ENCODE data around the gene ETV6.
A peak's percentile ranks its signal among the peaks of the same experiment; 100 is the strongest.

The ETV6 gene

DNA sequence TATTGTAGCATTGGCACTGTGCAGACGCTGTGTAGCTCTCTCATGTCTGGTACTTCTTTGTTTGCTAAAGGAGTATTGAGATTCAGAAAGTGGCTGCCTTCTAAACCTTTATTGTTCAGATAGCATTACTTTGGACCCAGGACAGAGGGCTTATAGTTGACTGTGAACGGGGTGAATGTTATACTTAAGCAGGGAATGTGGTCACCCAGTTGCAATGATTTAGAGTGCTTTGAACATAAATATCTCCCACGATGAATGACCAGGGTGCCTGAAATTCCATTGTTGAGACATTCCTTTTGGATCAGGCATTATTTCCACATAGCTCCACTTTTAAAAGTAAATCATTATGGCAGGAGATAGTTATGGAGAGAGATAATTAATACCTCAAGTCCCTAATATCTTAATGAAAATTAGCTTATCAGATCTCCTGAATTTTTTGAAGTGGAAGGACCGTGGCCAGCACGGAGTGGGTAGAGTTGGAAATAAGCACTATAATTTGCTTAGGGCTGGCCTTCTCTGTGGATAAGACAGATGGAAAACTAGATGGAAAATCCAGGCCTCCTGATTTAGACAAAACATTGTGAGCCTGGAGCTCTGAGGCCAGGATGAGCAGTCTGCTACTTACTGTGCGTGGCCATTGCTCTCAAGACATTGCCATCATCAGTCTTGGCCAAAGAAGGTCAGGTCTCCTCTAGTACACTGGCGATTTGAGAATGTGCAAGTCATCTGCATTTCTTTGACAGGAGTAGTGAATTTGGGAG, 114.5 kb downstream of the ETV6 start:
- DNase-seq = no peak

DNA sequence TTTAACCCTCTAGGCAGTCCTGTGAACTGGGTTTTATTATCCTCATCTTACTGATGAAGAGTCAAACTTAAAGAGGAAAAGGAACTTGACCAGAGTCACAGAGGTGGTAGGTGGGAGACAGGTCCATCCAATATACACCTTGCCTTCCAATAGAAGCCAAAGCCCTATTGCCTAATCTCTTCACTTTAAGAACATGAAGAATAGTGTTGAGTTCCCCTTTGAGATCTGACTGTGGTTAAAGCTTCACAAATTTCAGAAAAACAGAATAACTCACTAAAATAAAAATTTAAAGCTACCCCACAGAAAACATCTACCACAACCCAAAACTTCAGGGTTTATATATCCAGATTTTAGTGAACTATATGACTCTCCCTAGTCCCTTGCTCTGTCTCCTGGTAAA, 115.4 kb downstream of the ETV6 start:
- DNase-seq = no peak

DNA sequence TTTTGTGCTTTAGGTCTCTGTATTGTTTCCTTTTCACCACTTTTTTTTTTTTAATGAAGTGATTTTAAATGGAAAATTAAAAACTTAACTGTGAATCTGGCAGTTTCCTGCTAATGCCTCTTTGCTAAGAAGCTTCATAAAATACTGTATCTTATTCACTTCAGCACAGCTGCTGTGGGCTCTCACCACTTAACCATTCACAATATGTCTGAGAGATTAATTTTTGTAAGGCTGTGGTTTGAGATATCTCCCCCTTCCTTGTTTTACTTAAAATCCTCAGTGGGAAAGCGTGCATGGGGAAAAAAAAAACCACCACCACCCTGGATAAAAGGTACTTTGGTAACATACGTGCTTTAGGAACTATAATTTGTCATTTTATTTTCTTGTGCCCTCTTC, 115.9 kb downstream of the ETV6 start:
- DNase-seq = no peak

DNA sequence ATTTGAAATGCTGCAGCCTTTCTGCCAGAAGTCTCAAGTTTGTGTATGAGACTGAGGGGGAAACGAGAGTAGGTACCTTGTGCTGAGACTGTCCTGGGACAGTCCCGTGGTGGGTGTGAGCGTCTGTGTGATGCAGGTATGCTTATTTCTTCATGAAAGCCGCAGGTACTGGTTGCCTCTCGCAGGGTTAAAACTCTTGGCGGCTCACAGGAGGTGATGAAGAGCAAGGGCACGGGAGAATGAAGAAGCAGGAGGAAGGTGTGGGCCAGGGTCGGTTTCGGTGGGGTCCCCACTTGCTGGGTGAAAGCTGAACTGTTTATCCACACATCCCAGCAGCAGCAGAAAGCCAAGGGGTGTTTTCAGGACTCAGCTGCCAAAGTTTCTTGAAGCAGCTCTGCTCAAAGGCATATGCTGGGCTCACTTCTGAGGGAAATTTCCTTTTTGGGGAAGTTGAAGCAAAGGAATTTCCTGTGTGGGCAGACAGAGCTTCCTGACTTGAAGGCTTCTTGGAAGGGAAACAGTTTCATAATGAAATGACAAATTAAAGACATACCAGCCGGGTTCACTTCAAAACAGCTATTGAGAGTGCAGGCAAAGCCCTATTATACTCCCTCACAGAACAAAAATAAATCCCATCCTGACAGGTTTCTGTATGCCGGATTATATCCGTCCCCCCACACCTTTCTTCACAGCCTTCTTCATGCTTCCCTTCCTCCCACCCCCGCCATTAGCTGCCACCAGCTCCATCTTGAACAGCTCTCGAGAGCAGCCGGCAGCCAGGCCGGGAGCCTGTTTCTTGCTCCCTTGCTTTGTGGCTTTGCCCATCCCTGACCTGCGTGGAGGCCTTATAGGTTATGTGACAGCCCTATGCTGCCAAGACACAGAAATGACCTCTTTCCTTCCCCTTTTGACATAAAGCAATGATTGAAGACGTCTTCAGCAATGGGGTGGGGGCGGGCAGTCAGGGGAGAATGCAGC, 116.6 kb downstream of the ETV6 start:
- DNase-seq = peak in 2 of 4 experiments; percentile 25

DNA sequence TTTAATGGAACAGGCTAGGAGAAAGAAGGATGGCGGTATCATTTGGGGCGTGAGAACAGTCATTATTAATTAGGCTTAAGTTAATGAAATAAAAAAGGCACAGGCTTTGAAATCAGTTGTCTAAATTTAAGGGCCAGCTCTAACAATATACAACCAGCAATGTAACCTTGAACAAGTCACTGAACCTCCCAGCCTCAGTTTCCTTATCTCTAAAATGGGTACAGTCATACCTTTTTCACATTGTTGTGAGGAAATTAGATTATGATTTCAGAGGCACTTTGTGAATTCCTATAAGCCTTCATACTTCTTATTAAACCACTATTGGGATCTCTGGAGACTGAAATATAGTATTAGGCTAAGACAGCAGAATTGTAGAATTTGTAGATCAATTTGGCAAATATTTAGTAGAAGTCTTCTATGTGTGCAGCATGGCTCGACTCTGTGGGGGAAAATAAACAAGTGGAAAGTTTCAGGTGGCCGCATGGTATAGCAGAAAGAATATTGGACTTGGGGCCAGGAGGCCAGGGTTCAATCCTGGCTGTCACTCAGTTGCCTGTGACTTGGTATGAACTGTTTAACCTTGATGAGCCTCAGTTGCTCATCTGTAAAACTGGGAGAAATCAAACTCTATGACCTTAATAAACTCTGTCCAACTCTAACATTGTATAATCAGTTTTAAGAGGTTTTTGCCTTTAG, 117.7 kb downstream of the ETV6 start:
- no peak for DNase-seq

DNA sequence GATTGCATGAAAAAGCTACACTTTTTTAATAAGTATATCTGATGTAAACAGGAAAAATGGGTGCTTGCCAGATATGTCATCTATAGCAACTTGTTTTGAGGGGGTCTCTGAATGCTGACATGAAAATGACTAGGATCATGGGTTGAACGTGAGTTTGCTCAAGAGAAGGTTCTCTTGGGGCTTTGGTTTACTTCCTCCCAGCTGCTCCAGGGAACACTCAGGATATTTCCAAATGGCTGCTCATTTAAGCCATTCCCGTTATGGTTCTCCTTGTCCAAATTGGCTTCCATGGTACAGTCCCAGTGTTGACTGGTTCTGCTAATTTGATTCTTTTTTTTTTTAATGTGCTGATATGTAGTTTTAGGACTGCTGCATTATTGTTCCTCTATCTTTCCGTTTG, 118.3 kb downstream of the ETV6 start:
- no peak for DNase-seq

DNA sequence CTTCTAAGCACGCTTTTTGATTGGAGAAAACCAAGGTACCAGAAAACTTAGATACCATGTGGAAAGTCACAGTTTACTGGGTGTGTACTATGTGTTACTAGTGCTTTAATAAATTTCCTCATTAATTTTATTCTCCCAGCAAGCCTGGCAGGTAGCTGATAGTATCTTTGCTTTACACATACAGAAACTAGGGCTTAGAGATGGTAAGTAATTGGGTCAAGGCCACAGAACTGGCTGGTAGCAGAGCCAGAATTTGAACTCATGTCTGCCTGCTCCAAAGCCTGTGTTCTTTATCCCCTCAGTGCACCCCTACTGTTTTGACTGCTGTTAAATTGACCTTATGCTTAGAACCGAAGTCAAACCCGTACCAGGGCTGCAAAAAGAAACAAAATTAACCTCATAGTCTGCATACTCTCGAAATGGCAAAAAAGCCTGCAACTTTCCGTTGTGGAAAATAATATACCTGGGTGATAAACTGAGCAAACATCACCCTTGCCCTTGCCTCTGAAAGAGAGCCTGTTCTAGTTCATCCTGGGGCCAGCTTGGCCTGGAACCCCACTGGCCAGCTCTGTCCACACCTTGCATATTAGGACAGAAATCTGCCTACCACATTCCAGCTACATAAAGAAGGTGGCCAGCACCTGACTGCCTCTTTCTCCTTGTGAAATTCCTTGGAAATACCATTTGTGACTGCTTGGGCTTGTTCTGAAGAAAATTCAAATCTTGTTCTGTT, 118.9 kb downstream of the ETV6 start:
- no peak for DNase-seq

DNA sequence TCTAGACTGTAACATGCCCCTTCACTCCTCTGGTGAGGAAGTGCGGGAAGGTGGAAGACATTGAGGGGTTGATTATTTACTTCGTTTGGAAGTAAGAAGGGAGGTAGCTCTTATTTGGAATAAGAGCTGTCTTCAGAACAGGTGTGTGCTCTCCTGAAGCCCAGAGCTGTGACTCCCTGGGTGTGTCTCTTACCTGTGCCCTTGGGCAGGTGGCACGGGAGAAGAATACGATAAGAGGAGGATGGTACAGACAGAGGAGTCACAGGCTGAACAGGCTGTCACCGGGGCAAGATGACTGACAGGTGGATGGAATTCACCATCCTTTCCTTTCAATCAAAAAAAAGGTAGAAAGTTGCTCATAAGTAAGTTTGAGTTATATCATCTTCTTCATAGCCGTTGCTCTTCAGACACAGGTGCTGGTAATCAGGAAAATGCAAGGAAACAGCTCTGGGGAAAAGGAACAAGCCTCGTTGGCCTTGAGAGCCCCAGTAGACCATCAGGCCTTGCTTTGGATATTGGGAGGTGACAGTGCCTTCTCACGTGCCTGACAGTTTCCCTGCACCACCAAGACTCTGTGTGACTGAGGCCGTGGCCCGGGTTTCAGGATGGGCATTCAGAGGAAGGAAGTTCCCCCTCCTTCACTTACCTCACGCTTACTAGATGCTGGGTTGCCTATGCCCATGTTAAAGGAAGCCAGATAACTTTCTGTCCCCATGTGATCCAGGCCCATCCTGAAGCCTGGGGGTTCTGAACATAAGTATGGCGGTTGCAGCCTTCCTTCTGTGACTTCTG, 120.4 kb downstream of the ETV6 start:
- no peak for DNase-seq

DNA sequence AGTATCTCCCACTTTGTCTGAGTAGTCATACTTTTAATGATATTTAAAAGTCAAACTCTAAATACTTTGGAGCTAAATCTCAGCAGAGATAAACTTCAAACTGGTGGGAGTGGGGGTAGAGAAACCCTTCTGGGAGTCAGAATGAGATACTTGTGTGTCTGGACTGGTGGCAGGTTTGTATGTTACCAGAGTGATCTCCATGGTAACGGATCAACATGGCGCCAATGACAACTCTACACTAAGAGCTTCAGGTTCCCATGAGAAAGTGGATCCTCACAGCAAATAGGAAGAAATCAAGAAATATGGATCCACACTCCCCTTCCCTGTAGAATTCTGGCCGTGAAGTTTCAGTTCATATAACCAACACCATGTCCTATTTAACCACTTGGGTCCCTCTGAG, 121.9 kb downstream of the ETV6 start:
- no peak for DNase-seq

DNA sequence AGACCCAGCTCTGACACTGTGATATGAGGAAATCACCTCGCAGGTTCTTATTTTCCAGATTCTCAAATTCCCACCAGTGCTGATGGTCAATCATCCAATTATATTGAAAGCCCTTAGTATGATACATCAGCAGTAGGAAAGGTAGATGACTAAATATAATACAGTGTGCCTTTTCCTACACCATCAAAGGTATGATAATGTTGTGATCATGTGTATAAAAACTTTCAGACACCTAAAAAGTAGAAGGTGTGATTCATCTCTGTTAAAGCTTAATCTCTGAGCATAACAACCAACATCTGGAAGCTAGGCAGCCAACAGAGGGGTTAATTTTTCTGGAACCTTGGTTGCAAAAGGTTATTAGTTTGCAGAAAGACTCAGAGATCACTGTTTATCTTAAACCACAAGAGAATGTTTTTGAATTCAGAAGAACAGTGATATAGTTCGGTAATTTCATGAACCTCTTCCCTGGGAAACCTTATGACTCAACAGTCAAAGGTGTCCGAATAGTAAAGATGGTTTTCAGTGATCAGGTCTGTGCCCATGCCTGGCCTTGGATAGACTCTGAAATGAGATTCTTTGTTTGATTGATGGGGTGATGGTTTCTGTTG, 122.5 kb downstream of the ETV6 start:
- no peak for DNase-seq

DNA sequence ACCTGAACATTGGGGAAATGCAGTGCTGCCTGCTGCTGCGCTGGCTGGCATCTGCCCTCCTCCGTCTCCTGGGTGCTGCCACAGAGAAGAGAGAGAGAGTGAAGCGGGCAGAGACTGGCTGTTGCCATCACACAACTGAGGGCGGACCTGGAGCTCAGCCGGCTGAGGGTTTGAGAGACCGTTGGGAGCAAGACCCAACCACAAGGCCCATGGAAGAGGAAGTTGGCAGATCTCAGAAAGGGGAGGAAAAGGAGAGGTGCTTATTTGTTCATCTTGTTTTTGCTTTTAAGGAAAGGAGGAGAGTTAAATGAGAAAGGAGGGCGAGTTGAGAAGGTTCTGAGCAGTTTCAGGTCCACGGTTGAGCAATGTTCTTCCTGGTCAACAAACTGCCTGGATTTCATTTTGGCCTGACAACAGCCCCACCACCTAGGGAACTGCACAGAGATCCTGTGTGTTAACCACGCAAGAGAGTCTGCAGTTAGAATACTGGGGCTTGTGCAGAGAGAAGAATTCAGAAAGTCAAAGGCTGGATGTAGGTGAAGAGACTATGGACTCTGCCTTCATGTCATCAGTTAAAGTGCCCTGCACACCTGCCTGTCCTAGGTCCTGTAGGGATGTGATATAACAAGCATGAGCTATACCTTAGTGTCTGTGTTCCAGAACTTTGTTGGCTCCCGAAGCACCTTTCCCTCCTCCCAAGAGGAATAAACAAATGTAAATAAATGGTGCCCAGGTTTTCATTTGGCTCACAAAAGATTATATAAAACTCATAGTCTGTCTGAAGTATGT, 124.6 kb downstream of the ETV6 start:
- DNase-seq = no peak

DNA sequence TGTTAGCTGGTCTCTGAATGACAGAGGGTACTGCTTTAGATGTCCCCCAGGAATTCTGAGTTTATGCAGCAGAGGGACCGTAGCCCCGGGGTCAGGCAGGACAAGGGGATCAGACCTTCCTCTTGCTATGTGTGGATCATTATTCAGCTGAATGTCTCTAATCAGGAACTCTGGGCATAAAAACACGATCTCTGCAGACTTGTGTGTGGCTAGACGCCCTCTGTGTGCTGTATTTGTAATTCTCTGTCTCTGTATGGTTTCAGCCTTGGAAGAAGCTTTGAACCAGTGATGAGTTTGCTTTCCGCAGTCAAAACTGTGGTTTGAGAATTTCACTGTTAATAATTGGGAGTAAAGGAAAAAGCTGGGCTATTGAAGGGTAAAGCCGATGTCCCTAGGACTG, 125.3 kb downstream of the ETV6 start:
- no peak for DNase-seq

DNA sequence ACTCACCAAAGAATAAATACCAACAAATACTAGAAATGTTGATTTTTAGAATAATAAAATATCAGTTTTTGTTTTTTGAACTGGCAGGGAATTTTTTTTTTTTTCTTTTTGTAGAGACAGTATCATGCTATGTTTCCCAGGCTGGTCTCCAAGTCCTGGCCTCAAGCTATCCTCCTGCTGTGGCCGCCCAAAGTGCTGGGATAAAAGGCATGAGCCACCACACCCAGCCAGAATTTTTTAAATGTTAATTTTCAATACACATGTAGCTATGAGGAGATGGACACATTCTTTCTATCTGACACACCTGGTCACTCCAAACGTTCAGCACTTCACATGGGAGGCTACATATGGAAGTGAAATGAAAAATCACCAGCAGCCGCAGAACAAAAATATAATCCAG, 126.8 kb downstream of the ETV6 start:
- no peak for DNase-seq

DNA sequence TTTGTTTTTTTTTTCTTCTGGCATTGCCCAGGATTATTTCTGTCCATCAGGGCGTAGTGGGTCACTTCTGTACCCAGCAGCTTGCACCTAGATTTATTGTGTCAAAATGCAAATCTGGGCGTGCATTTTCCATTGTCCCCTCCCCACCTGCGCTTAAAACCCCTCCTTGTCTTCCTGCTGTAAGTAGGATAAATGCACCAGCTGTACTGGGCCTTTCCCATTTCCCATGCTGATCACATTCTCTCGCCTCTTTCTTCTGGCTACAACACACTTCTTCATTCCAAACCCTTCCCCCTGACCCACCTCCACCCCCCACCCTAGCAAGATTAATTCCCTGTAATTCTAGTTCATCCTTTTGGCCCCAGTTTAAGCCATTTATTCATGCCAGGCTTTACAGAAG, 128.0 kb downstream of the ETV6 start:
- DNase-seq = no peak

DNA sequence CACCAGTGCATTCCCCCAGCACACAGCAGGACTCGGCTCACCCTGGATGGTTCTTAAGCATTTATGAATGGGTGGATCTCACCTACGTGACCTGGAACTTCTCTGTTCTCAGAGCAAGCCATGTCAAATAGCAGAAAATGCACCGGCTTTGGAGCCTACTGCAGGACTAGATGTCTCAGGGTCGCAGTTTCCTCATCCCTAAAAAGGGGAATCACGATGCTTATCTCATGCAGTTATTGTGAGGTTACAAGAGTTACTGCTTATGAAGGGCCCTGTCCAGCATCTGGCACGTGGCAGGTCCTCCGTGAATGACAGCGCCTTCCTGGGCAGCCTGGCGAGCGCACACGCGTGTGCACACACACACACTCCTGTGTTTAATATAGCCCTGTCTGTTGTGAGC, 128.5 kb downstream of the ETV6 start:
- DNase-seq = no peak

DNA sequence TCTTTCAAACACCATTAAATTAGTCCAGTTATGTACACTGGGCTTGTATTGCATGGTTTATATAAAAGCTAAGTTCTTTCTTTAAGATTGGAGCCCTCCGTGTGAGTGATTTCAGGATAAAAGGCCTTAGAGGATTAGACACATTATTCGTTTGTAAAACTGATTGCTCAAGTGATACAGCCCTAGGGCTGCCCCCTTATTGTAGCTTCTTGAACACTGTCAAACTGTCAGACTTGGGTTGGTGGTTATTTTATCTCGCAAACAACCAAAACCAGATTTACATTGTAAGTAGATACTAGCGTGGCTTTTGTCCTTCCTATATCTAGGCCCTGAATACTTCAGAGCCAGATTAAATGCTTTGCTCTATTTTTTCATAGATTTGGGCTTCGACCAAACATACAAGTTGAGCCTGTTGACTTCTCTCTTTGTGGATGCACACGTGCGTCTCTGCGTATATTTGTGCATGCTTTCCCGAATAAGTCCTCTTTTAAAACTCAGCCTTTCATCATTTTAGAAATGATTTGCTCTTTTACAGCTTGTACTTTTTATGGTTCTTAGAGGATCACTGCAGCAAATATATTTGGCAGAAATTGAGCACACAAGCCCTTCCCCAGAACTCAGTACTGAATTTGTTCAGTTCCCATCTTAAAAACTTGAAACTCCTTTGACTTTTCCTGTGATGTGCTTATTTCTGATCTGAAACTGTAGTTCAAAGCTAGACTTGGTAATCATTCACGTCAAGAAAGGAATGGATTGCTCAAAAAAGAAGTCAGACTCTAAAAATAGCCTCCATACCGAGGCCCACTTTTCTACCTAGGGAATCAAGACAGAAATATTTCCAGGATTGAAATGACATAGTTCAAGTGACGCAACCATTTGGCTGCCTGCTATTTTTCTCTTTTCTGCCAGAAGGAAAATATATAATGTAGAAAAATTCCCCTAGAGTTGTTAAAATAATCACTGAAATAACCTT, 129.5 kb downstream of the ETV6 start:
- no peak for DNase-seq

DNA sequence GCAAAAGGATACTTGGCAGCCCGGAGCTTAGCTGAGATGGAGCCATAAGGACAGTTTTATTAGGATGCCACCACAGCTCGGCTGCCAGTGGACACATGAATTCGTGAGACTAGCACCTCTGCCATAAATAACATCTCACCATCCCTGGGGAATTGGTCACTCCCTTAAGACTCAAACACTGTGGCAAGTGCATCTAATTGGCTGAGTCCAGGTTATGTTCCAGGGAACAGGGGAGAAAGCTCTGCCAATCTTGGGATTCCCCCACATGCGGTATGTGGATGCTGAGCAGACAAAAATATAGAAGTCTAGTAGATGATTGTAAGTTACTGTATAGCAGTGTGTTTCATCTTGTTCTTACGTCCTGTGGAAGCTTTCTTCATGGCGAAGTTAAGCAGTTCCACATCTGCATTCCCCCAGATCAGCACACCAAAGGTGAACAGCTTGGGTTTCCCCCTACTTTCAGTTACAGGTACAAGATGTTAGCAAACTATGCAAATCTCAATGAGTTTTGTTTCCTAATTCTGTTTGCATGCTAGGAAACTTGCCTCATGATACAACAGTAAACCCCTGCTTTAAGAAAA, 131.1 kb downstream of the ETV6 start:
- DNase-seq = no peak

DNA sequence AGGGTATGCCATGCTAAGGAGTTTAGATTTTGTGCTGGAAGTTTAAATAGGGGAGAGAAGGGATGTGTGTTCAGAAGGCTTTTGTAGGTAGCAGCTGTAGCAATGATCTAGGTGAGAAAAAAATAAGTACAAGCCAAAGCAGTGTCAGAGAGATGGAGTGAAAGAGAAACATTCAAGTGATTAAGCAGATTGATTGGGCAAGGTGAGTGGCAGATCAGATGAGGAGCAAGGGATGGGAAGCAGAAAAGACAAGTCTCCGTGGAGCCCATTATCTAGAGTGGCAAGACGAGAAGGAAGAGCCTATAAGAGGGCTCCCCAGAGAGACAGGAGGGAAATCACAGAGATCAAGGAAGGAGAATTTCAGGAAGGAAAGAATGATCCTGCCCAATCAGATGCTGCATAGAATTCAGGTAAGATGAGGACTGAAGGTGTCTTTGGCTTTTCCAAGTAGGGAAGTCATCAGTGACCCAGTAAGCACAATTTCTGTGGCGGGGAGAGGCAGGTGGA, 133.5 kb downstream of the ETV6 start:
- no peak for DNase-seq

DNA sequence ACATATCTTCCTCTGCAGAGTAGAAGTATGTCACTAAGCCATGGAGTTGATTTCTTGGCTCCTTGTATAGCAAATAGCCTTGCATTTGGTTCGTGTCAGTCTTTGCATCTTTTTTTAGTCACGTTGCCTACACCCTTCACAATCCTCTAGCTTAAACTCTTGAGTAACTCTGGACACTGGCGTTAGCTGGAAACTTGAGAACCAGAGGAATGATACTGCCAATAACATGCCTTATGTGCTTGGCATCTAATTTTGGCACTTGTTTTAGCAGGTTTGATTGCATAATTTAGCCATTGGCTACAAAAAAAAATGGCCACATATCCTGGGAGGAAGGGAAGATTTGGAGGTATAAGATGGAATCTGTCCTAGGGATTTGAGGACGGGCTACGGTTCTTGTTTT, 136.2 kb downstream of the ETV6 start:
- DNase-seq = no peak
